Nephron progenitor cell (in vitro differentiated cells): Measurements from ENCODE around the gene IDH3G.

Experiments used
- DNase-seq: peaks from one replicate; pipeline ENCODE4 v3.0.0; 2021
- H3K27ac Mint-ChIP-seq: 2 replicates; pipeline ENCODE4 v1.8.0; 2021; ENCODE audit warnings: mild to moderate bottlenecking, moderate library complexity, mixed read lengths
- H3K27me3 Mint-ChIP-seq: 2 replicates; pipeline ENCODE4 v1.8.0; 2021; ENCODE audit warnings: mild to moderate bottlenecking, low read depth, mixed read lengths; ENCODE audit not compliant: poor library complexity
- H3K36me3 Mint-ChIP-seq: 2 replicates; pipeline ENCODE4 v1.8.0; 2021; ENCODE audit warnings: low read depth, mixed read lengths
- H3K4me1 Mint-ChIP-seq: 2 replicates; pipeline ENCODE4 v1.8.0; 2021; ENCODE audit warnings: mixed read lengths
- H3K4me3 Mint-ChIP-seq: 2 replicates; pipeline ENCODE4 v1.8.0; 2021; ENCODE audit warnings: mild to moderate bottlenecking, moderate library complexity, mixed read lengths
- H3K9me3 Mint-ChIP-seq: 2 replicates; pipeline ENCODE4 v1.8.0; 2021; ENCODE audit warnings: mild to moderate bottlenecking, moderate library complexity, mixed read lengths
- TF ChIP-seq, protein P1 (sequence below): fragments of 200-600 bp; sonication (generic); IDR thresholded peaks from 2 replicates; pipeline ENCODE4 v1.5.0; 2021; ENCODE audit warnings: antibody characterized with exemption

Gene IDH3G

DNA sequence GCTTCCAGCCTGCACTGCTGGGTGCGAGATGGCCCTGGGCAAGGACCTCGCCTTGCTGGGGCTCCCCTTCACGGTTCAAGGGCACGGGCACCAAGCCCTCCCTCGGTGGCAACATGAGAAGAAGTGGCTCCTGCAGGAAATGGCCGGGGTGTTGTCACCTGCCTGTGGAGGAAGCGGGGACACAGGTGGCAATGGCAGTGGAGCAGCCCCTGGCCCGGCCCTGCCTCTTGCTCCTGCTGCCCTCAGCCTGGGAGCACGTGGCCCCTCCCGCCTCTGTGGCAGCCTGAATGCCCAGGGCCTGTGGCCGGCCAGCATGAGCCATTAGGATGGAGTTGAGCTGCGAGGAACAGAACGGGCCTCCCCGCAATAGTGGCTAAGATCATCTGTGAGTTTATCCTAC is 52.7 kb downstream of the IDH3G start:
- Mint-ChIP-seq H3K36me3 (no peaks in the 10 kb centered on the region), H3K27ac (no peak overlapping the region), H3K4me1 (peaks cover 31% of the 10 kb centered on the region), H3K9me3 (peaks cover 38% of the 10 kb centered on the region), H3K4me3 (no peak overlapping the region), H3K27me3 (no peaks in the 10 kb centered on the region)
- TF ChIP-seq, protein P1, sequence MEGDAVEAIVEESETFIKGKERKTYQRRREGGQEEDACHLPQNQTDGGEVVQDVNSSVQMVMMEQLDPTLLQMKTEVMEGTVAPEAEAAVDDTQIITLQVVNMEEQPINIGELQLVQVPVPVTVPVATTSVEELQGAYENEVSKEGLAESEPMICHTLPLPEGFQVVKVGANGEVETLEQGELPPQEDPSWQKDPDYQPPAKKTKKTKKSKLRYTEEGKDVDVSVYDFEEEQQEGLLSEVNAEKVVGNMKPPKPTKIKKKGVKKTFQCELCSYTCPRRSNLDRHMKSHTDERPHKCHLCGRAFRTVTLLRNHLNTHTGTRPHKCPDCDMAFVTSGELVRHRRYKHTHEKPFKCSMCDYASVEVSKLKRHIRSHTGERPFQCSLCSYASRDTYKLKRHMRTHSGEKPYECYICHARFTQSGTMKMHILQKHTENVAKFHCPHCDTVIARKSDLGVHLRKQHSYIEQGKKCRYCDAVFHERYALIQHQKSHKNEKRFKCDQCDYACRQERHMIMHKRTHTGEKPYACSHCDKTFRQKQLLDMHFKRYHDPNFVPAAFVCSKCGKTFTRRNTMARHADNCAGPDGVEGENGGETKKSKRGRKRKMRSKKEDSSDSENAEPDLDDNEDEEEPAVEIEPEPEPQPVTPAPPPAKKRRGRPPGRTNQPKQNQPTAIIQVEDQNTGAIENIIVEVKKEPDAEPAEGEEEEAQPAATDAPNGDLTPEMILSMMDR, result no peak
- DNase-seq, result no peak

DNA sequence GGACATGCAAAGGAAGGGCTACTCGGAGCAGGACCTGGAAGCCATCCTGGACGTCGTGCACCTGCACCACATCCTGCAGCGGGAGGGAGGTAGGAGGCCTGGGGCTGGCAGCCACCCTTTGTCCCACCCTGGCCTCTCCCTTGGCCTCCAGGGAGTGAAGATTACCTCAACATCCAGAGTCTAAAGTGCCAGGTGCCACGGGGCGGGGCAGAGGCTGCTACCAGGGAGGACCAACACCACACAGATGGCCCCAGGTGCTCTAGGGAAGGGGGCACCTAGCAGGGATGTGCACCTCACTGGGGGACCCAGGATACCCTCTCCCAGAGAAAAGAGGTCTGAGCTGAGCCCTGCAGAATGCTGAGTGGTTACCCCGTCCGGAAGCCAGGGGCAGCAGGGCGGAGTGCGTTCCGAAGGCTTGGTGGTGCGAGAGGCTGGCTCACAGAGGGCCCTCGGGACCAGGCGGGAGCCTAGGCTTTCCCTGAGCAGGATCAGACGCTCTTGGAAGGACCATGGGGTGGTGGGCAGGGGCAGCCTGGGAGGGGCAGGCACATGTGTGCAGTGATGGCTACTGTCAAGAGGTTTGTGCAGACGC is 53.4 kb downstream of the IDH3G start:
- peaks cover under 1% of the 10 kb centered on the region for H3K27me3 Mint-ChIP-seq
- TF ChIP-seq, protein P1, result no peak
- H3K9me3 Mint-ChIP-seq, result peaks cover 37% of the 10 kb centered on the region
- H3K36me3 Mint-ChIP-seq, result peaks cover under 1% of the 10 kb centered on the region
- H3K4me3 Mint-ChIP-seq, result no peak overlapping the region
- DNase-seq, result no peak
- H3K4me1 Mint-ChIP-seq, result peaks cover 32% of the 10 kb centered on the region
- no peak overlapping the region for H3K27ac Mint-ChIP-seq

DNA sequence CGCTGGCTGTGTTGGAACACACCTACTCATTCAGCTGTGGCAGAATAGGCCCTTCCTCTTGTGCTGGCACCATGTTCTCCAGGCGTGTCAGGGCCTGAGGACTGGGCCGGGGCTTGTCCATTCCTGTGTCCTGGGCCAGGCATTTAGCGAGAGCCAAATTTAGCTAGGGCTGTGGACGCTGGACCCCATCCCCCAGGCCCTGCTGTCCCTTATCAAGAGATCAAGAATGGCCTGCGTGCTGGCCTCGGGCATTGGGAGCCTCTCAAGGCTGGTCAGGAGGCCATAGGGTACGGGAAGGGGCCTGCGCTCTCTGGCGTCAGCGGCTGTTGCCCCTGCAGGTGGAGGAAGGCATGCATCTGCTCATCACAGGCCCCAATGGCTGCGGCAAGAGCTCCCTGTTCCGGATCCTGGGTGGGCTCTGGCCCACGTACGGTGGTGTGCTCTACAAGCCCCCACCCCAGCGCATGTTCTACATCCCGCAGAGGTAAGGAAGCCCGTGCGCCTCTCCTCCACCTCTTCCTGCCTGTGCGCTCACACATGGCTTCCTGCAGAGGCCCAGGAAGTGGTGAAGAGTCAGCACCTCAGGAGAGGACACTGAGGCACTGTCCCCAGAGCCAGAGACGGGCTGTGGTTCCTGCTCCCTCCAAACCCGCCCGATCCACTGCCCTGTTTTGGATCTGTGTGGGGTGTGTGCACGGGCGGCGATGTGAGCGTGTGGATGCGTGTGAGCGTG is 54.3 kb downstream of the IDH3G start:
- H3K36me3 Mint-ChIP-seq, result peaks cover 7% of the 10 kb centered on the region
- no peak overlapping the region for H3K4me3 Mint-ChIP-seq
- TF ChIP-seq, protein P1, result no peak
- peaks cover 6% of the 10 kb centered on the region for H3K27me3 Mint-ChIP-seq
- DNase-seq, result no peak
- peaks cover 44% of the 10 kb centered on the region for H3K9me3 Mint-ChIP-seq
- no peak overlapping the region for H3K27ac Mint-ChIP-seq
- H3K4me1 Mint-ChIP-seq, result peaks cover 31% of the 10 kb centered on the region

DNA sequence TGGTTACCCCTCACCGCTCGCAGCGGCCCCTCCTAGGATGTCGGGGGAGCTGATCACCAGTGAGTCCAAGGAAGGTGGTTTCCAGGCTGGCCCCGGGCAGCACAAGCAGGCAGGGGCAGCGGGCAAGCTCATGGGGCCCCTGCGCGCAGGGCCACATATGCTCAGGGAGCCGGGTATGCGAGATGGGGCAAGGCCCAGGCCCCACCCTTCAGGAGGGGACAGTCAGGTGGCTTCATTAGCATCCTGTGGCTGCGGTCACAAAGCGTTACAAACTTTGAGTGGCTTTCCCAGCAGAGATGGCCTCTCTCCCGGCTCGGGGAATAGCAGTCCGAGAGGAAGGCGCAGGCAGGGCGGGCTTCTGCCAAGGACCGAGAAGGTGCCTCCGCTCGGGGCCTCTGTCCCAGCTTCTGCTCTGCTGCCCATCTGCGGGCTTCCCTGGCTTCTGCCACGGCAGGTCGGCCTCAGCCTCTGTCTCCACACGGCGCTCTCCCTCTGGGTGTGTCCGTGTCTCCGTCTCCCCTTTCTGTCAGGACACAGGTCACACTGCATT is 56.0 kb downstream of the IDH3G start:
- peaks cover 28% of the 10 kb centered on the region for H3K4me1 Mint-ChIP-seq

DNA sequence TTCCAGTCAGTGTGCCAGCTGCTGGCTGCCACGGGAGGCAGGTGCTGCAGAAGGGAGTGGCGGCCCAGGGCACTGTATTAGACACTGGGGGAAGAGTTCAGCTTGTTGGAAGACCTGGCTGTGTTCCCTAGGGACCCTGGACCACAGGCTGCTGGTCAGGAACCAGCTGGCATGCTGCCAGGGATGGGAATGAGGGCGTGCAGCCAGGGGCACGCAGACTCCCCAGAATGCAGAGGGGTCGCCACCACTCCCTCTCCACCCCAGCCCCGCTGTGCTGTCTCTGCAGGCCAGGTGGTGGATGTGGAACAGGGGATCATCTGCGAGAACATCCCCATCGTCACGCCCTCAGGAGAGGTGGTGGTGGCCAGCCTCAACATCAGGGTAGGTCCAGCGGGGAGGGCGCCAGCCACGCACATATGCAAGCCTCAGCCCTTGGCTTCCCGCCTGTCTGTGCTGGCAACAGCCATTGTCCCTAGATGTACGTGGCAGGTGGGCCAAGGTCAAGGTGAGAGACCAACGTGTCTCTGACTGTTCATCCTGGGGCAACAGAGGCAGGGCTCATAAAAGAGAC is 57.2 kb downstream of the IDH3G start:
- Mint-ChIP-seq H3K36me3 (peaks cover 16% of the 10 kb centered on the region), H3K4me3 (no peak overlapping the region), H3K4me1 (peaks cover 22% of the 10 kb centered on the region), H3K27me3 (peaks cover 6% of the 10 kb centered on the region), H3K9me3 (peaks cover 59% of the 10 kb centered on the region), H3K27ac (no peak overlapping the region)
- no peak for DNase-seq
- TF ChIP-seq, protein P1, result no peak

More for the DNA sequence above, 56.0 kb downstream of the IDH3G start:
- Mint-ChIP-seq H3K4me3 (no peak overlapping the region), H3K27me3 (peaks cover 6% of the 10 kb centered on the region), H3K36me3 (peaks cover 11% of the 10 kb centered on the region), H3K27ac (peak overlapping the region; percentile 87), H3K9me3 (peaks cover 55% of the 10 kb centered on the region)
- TF ChIP-seq, protein P1, result no peak
- DNase-seq, result no peak
